ENCODE data around the gene LRRC41.
"Not testable (repeated sequence)": the region's sequence is repeated elsewhere in the genome, so short reads cannot be mapped to it uniquely, and the experiment has no call there.

Gene LRRC41

GRCh38 chr1:46236882-46237281 is 66.5 kb downstream of the LRRC41 start:
- no peak for DNase-seq

DNA sequence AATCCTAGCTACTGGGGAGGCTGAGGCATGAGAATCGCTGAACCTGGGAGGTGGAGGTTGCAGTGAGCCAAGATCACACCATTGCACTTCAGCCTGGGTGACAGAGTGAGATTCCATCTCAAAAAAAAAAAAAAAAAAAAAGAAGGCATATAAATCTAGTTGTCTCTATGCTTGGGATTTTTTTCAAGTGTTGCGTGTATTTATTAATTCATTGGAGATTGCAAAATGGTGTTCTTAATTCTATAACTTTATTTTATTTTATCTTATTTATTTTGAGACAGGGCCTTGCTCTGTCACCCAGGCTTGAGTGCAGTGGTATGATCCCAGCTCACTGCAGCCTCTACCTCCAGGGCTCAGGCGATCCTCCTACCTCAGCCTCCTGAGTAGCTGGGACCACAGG is 72.2 kb downstream of the LRRC41 start:
- not testable (repeated sequence) for DNase-seq
